Right hindlimb (tissue), 1 donor: ENCODE data around the gene SLC10A7.

Source experiments
- DNase-seq: peaks from one replicate; pipeline ENCODE4 v3.0.0-alpha.2; 2018

The SLC10A7 gene

GRCh38 chr4:146252969-146253611, 268.6 kb downstream of the SLC10A7 start:
- DNase-seq: no peak

DNA sequence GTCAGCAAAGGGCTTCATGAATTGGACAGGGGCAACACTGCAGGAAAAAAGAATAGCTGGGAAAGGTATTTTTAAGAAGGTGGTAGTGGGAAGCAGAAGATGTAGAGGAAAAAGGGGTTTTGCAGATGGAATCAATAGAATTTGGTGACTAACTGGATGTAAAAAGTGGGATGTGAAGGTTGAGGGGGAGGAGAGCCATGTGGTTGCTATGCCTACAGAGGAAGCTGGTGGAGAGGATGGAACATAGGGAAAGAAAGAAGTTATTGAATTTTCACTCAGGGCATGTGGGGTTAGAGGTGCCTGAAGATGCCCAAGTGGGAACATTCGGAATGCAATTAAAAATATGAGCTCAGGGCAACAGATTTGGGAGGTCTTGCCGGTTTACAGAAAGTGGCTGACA, 274.4 kb downstream of the SLC10A7 start:
- no peak for DNase-seq

DNA sequence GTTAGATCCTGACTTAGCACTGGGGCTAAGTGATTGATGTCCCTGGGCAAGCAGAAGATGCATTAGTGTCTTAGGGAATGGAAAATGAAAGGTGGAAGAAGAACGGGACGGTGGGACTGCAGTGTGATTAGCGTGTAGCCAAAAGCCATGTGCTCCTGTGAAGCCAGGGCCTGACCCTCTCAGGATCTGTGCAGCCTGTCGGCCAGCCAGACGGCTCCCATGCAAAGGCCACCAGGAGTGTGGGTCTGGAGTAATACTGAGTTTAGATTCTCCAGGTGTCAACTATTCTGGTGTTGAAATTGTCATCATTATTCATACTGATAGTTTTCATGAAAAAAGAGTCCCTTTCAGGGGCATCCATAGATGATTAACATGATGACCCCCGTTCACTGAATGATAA, 275.4 kb downstream of the SLC10A7 start:
- DNase-seq: no peak

- peak; percentile 52 for DNase-seq
Observed at GRCh38 chr4:146245850-146246249, 275.9 kb downstream of the SLC10A7 start.

GRCh38 chr4:146245246-146245645, 276.5 kb downstream of the SLC10A7 start:
- peak; percentile 21 for DNase-seq

- DNase-seq: no peak
Observed at GRCh38 chr4:146244496-146244895, 277.2 kb downstream of the SLC10A7 start.

- DNase-seq: no peak
Observed at GRCh38 chr4:146243883-146244277, 277.9 kb downstream of the SLC10A7 start.

DNA sequence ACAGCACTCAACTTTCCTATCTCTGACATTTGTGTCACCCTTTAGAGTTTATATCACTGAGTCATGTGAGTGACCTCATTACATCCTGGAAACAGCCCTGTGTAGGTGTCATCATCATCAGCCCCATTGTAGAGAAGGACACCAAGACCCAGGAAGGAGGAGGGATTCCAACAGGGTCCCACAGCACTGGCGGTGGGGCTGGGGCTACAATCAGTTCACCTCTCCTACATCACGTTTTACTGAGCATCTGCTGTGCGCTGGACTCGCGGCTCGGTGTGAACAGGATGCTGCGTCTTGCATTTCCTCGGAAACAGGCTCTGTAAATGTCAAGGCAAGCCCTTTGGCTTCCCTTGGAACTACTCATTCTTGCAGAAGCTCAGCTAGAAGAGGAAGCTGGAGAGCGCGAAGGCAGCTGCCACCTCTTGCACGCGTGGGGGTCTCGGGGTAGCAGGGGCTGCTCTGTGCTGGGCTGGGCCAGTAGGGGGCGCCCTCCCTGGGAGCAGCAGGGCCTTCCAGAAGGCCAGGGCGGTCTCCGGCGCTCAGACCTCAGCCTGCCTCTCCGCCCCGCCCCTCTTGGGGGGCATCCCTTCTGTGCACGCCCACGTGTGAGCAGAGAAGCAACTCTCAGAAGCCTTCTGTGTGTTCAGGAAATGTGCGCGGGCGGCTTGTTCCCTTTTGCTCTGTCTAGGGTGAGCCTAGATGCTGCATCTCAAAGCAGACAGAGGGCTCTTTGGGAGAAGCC, 278.4 kb downstream of the SLC10A7 start:
- peak; percentile 39 for DNase-seq

DNA sequence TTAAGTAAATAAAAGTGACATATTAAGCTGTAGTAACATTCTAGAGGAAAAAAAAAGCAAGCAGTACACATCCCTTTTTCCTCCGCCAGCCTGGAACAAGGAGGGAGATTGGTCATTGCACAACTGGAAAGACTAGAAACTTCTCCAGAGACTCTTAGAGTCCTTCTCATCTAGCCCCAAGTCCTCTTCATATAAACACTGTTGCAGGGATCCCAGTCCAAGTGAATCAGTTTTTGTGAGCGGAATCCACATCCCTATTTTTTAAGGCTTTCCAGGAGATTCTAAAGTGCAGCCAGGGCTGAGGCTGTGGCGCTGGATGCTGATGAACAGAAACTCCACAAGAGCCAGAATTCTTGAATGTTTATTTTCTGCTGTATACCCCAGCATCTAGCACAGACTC, 283.6 kb downstream of the SLC10A7 start:
- DNase-seq: no peak

DNA sequence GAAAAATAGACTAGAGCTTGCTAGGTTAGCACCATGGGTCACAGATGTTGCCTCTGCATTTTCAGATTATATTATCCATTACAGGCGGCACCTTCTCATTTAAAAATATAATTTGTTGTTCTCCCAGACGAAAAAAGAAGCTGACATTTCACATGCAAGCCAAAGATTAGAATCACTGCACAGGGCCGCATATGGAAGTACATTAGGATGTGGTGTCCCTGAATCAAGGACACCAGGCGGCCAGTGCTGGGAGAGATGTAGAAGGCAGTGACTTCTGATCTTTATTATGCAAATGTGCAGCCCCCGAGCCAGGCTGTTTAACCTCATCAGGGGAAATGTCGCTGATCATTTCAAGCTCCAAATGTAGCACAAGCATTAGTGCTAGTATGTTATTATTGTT, 284.6 kb downstream of the SLC10A7 start:
- DNase-seq: no peak

- DNase-seq: no peak
Observed at GRCh38 chr4:146236216-146236615, 285.5 kb downstream of the SLC10A7 start.

DNA sequence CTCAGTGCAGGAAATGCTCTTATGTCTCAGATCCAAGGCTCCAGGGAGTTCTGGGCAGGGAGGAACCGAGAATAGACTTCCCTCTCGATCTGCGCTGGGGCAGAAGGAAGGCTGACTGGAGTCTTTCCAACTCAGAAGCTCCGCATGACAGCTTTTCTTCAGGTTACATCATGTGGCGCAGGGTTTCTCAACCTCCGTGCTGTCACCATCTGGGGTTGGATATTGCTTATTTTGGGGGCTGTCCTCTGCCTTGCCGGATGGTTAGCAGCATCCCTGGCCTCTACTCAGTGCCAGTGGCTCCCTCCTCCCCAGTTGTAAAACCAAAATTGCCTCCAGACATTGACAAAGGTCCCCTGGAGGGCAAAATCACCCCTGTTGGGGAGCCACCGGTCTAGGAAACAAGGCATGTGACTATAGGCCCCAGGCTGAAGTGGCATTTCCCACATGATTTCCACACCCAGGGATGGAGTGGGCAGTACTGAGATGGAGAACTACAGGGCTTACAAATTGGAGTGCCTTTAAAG, 286.0 kb downstream of the SLC10A7 start:
- no peak for DNase-seq

- DNase-seq: no peak
Observed at GRCh38 chr4:146232131-146232722, 289.5 kb downstream of the SLC10A7 start.

- DNase-seq: no peak
Observed at GRCh38 chr4:146229406-146229805, 292.3 kb downstream of the SLC10A7 start.

GRCh38 chr4:146224326-146224966, 297.3 kb downstream of the SLC10A7 start:
- no peak for DNase-seq

GRCh38 chr4:146222313-146222712, 299.4 kb downstream of the SLC10A7 start:
- DNase-seq: no peak

- DNase-seq: no peak
Observed at GRCh38 chr4:146214238-146214637, 307.5 kb downstream of the SLC10A7 start, which contains the start of gene REELD1. REELD1 (plus strand) TSS chr4:146214538; CDS start chr4:146216953, 2,415 bp downstream.

DNA sequence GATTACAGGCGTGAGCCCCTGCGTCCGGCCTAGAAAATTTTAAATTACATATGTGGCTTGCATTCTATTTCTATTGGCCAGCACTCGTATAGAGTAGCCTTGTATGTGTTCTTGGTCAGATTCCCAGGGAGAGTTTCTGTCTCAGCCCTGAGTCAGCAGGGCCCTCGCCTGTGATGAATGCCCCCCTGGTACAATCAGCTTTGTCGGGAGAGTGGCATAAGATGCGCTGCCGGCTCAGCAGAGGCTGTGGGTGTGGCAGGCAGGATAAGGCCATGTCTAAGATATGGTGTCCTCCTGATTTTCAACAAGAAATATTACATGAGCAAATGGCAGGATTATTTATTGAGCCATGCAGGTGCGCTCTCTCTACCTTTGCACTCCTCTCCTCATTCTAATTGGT, 309.0 kb downstream of the SLC10A7 start:
- no peak for DNase-seq

- DNase-seq: no peak
Observed at GRCh38 chr4:146211440-146211839, 310.3 kb downstream of the SLC10A7 start.

- no peak for DNase-seq
Observed at GRCh38 chr4:146210890-146211289, 310.9 kb downstream of the SLC10A7 start.

GRCh38 chr4:146207410-146207809, 314.3 kb downstream of the SLC10A7 start:
- DNase-seq: no peak
